DOHH2 (cell line): ENCODE results near the gene CFAP97.

Experiments
- H3F3A ChIP-seq: fragments of 200-600 bp; sonication (generic), shearing (Covaris generic); 2 replicates; pipeline ENCODE4 v1.6.0; 2016; ENCODE audit warnings: antibody characterized with exemption, mild to moderate bottlenecking; ENCODE audit not compliant: control insufficient read depth, insufficient read depth
- H3K27ac ChIP-seq: fragments of 200-600 bp; sonication (generic); 2 replicates; pipeline ENCODE4 v1.5.1; 2014; ENCODE audit warnings: low read depth, mild to moderate bottlenecking, low read length, moderate library complexity
- H3K27me3 ChIP-seq: fragments of 200-600 bp; sonication (generic); 2 replicates; pipeline ENCODE4 v1.6.1; 2014; ENCODE audit warnings: mild to moderate bottlenecking, low read length, mixed read lengths; ENCODE audit not compliant: control insufficient read depth
- H3K36me3 ChIP-seq: fragments of 200-600 bp; sonication (generic); 2 replicates; pipeline ENCODE4 v1.6.1; 2014; ENCODE audit warnings: mild to moderate bottlenecking, low read length, moderate library complexity, mixed read lengths; ENCODE audit not compliant: control insufficient read depth
- H3K4me1 ChIP-seq: fragments of 200-600 bp; sonication (generic); 2 replicates; pipeline ENCODE4 v1.6.1; 2014; ENCODE audit warnings: mild to moderate bottlenecking, low read length, mixed read lengths; ENCODE audit not compliant: control insufficient read depth
- H3K4me2 ChIP-seq: fragments of 200-600 bp; sonication (generic); 2 replicates; pipeline ENCODE4 v1.6.0; 2014; ENCODE audit warnings: mild to moderate bottlenecking, low read length, moderate library complexity
- H3K4me3 ChIP-seq: fragments of 200-600 bp; sonication (generic); 2 replicates; pipeline ENCODE4 v1.5.1; 2014; ENCODE audit warnings: mild to moderate bottlenecking, low read length, mixed read lengths
- H3K79me2 ChIP-seq: fragments of 200-600 bp; sonication (generic); 2 replicates; pipeline ENCODE4 v1.6.1; 2014; ENCODE audit warnings: mild to moderate bottlenecking, low read length, mixed read lengths; ENCODE audit not compliant: control insufficient read depth
- H3K9me2 ChIP-seq: fragments of 200-600 bp; sonication (generic); replicated peaks from 2 replicates; pipeline ENCODE4 v1.6.1; 2014; ENCODE audit warnings: mild to moderate bottlenecking, low read length, mixed read lengths; ENCODE audit not compliant: control insufficient read depth
- H3K9me3 ChIP-seq: fragments of 200-600 bp; sonication (generic); 2 replicates; pipeline ENCODE4 v1.6.1; 2014; ENCODE audit warnings: antibody characterized with exemption, low read length, mixed read lengths; ENCODE audit not compliant: control insufficient read depth, insufficient read depth
- H4K20me1 ChIP-seq: fragments of 200-600 bp; sonication (generic); 2 replicates; pipeline ENCODE4 v1.6.0; 2014; ENCODE audit warnings: low read depth, mild to moderate bottlenecking, antibody characterized with exemption, low read length, moderate library complexity; ENCODE audit not compliant: control insufficient read depth, insufficient read depth
- EZH2phosphoT487 ChIP-seq: fragments of 200-600 bp; sonication (generic); IDR thresholded peaks from 2 replicates; pipeline ENCODE4 v1.6.1; 2017; ENCODE audit warnings: borderline replicate concordance, mild to moderate bottlenecking, antibody characterized with exemption, low read length, moderate library complexity, mixed read lengths
- TF ChIP-seq, protein P1 (sequence below): fragments of 200-600 bp; sonication (generic); IDR thresholded peaks from one replicate; pipeline ENCODE4 v1.5.1; 2014; ENCODE audit warnings: antibody characterized with exemption, mild to moderate bottlenecking, low read depth, low read length; ENCODE audit not compliant: poor library complexity, severe bottlenecking

The CFAP97 gene

DNA sequence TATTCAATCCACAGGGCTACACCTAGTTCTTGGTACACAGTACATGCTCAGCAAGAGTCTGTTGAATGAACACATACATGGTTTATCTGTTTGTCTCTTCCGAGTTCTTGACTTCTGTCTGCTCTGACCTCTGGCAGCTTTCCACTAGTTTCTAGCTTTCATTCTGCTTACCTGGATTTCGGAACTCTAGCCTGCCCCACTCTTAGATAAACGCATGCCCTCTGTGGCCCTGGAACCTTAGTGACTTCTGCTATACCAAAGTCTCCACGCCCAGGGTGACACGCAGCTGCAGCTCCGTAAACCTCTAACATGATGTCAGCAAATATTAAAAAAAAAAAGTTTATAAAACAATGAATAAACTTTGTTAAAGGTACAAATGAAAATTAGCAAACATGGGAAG, 62.0 kb downstream of the CFAP97 start:
- Histone ChIP-seq H3K27ac (no peak overlapping the region), H3K9me2 (no peaks in the 10 kb centered on the region), H3K79me2 (peaks cover 22% of the 10 kb centered on the region), H3F3A (peaks cover 2% of the 10 kb centered on the region; the same call in 1 of the 2 replicates), H3K4me3 (no peak overlapping the region), H4K20me1 (no peaks in the 10 kb centered on the region), H3K9me3 (no peaks in the 10 kb centered on the region), H3K36me3 (peaks cover 24% of the 10 kb centered on the region), H3K27me3 (no peaks in the 10 kb centered on the region), H3K4me2 (no peak overlapping the region), H3K4me1 (peaks cover 20% of the 10 kb centered on the region)
- no peak for TF ChIP-seq EZH2phosphoT487
- TF ChIP-seq, protein P1, sequence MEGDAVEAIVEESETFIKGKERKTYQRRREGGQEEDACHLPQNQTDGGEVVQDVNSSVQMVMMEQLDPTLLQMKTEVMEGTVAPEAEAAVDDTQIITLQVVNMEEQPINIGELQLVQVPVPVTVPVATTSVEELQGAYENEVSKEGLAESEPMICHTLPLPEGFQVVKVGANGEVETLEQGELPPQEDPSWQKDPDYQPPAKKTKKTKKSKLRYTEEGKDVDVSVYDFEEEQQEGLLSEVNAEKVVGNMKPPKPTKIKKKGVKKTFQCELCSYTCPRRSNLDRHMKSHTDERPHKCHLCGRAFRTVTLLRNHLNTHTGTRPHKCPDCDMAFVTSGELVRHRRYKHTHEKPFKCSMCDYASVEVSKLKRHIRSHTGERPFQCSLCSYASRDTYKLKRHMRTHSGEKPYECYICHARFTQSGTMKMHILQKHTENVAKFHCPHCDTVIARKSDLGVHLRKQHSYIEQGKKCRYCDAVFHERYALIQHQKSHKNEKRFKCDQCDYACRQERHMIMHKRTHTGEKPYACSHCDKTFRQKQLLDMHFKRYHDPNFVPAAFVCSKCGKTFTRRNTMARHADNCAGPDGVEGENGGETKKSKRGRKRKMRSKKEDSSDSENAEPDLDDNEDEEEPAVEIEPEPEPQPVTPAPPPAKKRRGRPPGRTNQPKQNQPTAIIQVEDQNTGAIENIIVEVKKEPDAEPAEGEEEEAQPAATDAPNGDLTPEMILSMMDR: no peak

DNA sequence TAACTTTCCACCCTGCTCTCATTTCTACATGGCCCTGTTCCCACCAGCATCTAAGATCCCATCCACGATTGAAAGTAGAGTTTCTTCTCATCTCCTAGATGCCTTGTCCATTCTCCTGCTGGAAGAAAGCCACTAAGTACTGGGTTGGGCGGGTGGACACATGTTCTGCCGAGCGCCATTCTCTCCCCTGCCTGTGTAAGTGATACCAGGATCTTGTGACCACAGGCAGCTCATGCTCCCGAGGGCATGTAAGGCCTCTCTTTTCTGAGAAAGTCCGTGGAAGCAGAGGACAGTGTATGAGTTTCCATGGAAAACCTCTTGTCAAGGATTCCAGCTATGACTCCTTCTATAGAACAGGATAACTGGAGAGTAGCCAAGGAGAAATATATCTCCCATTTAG, 64.1 kb downstream of the CFAP97 start:
- H3K79me2 ChIP-seq: peaks cover 13% of the 10 kb centered on the region
- H3K4me1 ChIP-seq: peaks cover 17% of the 10 kb centered on the region
- TF ChIP-seq, protein P1: no peak
- no peak for TF ChIP-seq EZH2phosphoT487
- no peak overlapping the region for H3K4me3 ChIP-seq
- no peak overlapping the region for H3K27ac ChIP-seq
- no peaks in the 10 kb centered on the region for H3K9me3 ChIP-seq
- H3F3A ChIP-seq: no peaks in the 10 kb centered on the region; the same call in 1 of the 2 replicates
- peaks cover 4% of the 10 kb centered on the region for H3K36me3 ChIP-seq
- no peaks in the 10 kb centered on the region for H4K20me1 ChIP-seq
- H3K4me2 ChIP-seq: no peak overlapping the region
- H3K27me3 ChIP-seq: no peaks in the 10 kb centered on the region
- H3K9me2 ChIP-seq: no peaks in the 10 kb centered on the region

DNA sequence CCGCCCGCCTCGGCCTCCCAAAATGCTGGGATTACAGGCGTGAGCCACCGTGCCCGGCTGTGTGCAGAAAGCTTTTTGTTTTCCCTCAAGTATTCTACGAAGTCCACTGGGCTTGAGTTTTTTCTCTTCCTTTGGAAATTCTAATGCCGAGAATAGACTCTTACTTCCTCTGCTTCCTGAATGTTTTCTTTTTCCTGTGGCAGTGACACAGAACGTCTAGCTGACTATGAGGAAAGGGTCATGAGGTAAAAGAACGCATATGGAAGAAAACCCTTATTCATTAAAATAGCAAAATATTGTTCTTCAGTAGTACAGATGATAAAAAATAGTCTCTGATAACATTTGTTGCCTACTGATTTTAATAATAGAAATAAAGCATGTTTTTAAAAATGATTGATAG, 65.6 kb downstream of the CFAP97 start:
- TF ChIP-seq, protein P1: no peak
- Histone ChIP-seq H3K79me2 (no peaks in the 10 kb centered on the region), H4K20me1 (no peaks in the 10 kb centered on the region)

More for the DNA sequence above, 65.6 kb downstream of the CFAP97 start:
- H3K27me3 ChIP-seq: no peaks in the 10 kb centered on the region
- no peak overlapping the region for H3K4me2 ChIP-seq
- H3K27ac ChIP-seq: no peak overlapping the region
- H3K9me3 ChIP-seq: no peaks in the 10 kb centered on the region
- H3K36me3 ChIP-seq: no peaks in the 10 kb centered on the region
- peaks cover 7% of the 10 kb centered on the region for H3K4me1 ChIP-seq
- no peaks in the 10 kb centered on the region; the same call in 1 of the 2 replicates for H3F3A ChIP-seq
- no peak overlapping the region for H3K4me3 ChIP-seq
- H3K9me2 ChIP-seq: no peaks in the 10 kb centered on the region
